GM19324 (cell line): ENCODE results near the gene MCHR1.
"Not testable (repeated sequence)": the region's sequence is repeated elsewhere in the genome, so short reads cannot be mapped to it uniquely, and the experiment has no call there.

Source experiments
- ATAC-seq: cut with Tn5 transposase; IDR thresholded peaks from one replicate; pipeline ENCODE4 v1.9.1; 2021; ENCODE audit warnings: mild to moderate bottlenecking, moderate library complexity; ENCODE audit not compliant: unreplicated experiment, low FRiP score

Gene MCHR1

GRCh38 chr22:40684728-40685127, 5.4 kb downstream of the MCHR1 start:
- ATAC-seq = no peak

GRCh38 chr22:40685406-40685805, 6.1 kb downstream of the MCHR1 start:
- ATAC-seq = no peak

- ATAC-seq = no peak
Measured at GRCh38 chr22:40687706-40688105, 8.4 kb downstream of the MCHR1 start.

GRCh38 chr22:40690370-40690769, 11.1 kb downstream of the MCHR1 start:
- no peak for ATAC-seq

- no peak for ATAC-seq
Measured at GRCh38 chr22:40691532-40691931, 12.2 kb downstream of the MCHR1 start.

- ATAC-seq = no peak
Measured at GRCh38 chr22:40694411-40694810, 15.1 kb downstream of the MCHR1 start.

GRCh38 chr22:40701274-40701673, 22.0 kb downstream of the MCHR1 start:
- no peak for ATAC-seq

GRCh38 chr22:40703174-40703573, 23.9 kb downstream of the MCHR1 start:
- ATAC-seq = no peak

GRCh38 chr22:40703736-40704135, 24.5 kb downstream of the MCHR1 start:
- no peak for ATAC-seq

- ATAC-seq = no peak
Measured at GRCh38 chr22:40705918-40706682, 26.8 kb downstream of the MCHR1 start.

GRCh38 chr22:40707154-40707553, 27.9 kb downstream of the MCHR1 start:
- no peak for ATAC-seq

GRCh38 chr22:40708177-40708576, 28.9 kb downstream of the MCHR1 start:
- no peak for ATAC-seq

GRCh38 chr22:40709752-40710413, 30.6 kb downstream of the MCHR1 start:
- ATAC-seq = no peak

GRCh38 chr22:40712311-40712710, 33.0 kb downstream of the MCHR1 start:
- no peak for ATAC-seq

GRCh38 chr22:40714499-40715337, 35.4 kb downstream of the MCHR1 start:
- no peak for ATAC-seq

GRCh38 chr22:40716116-40716515, 36.8 kb downstream of the MCHR1 start:
- no peak for ATAC-seq

- not testable (repeated sequence) for ATAC-seq
Measured at GRCh38 chr22:40717657-40718056, 38.4 kb downstream of the MCHR1 start.

- no peak for ATAC-seq
Measured at GRCh38 chr22:40718250-40719204, 39.2 kb downstream of the MCHR1 start.

- no peak for ATAC-seq
Measured at GRCh38 chr22:40719599-40719998, 40.3 kb downstream of the MCHR1 start.

GRCh38 chr22:40720156-40720537, 40.9 kb downstream of the MCHR1 start:
- ATAC-seq = not testable (repeated sequence)
